ENCODE measurements around the gene COX4I1.

COX4I1 gene

DNA sequence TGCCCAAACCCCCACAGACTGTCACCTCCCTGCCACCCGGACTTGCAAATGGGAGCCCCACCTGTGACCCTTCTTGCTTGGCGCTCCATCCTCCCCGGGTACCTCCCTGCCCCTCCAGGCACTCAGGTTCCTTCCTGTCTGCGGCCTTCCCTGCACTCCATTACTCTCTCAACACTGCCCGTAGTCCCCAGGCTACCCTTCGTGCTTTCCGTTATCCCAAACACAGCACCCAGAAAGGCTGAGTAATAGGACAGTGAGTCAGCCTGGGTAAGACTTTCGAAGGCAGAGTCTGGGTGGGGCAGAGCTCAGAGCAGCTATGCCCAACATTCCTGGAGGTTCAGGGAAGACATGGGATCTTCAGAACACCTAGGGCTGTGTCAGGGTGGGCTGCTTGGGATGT is 32.0 kb upstream of the COX4I1 start:
- no peak for DNase-seq (ENCODE audit: low read depth in 2 of 2, low spot score in 1 of 2)

DNA sequence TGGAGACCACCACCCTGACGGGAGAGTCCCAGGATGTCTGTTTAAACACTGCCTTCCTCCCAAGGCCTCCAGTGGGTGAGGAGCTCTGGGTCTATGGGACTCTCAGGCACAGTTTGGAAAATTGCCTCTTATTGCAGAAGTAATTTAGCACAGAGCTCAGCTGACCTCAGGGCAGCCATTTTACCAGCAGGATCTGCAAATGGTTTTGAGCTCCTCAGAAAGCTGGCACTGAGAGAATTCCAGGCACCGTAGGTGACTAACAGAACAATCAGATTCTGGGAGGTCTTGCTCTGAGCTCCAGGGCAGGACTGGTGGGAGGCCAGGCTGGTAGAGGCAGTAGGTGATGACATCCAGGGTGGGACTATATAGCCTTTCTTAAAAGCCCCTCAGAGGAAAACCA is 31.3 kb upstream of the COX4I1 start:
- no peak for DNase-seq (ENCODE audit: low read depth in 2 of 2, low spot score in 1 of 2)

DNA sequence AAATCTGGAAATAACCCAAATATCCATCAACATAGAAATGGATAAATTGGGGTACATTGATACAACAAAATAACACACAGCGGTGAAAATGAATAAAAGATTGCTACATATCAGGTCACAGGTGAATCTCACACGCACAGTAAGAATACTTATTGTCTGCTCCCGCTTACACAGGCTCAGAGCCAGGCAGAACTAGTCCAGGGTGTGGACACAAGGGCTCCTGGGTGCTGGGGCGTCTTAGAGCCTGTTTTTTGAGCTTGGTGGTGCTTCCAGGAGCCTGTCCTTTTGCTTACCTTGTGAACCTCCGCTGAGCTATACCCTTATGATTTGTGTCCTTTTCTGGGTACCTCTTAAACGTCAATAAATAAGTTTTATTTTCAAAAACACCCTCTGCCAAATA is 28.8 kb upstream of the COX4I1 start:
- no peak for DNase-seq (ENCODE audit: low read depth in 2 of 2, low spot score in 1 of 2)

DNA sequence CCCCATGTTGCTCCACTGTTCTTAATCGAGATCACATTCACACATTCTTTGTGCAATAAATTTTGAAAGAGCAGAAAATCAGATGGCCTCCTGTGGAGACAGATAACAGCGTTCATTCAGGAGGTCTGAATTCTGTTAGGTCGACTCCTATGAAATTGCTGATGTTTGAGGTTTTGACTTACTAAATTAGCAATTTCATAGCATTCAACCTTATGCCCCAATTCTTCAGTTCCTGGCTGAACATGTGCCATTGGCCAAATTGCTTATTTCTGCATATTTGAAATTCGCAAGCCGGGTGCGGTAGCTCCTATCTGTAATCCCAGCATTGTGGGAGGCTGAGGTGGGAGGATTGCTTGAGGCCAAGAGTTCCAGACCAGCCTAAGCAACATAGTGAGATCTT is 26.5 kb upstream of the COX4I1 start:
- DNase-seq (ENCODE audit: low read depth in 2 of 2, low spot score in 1 of 2) = no peak

DNA sequence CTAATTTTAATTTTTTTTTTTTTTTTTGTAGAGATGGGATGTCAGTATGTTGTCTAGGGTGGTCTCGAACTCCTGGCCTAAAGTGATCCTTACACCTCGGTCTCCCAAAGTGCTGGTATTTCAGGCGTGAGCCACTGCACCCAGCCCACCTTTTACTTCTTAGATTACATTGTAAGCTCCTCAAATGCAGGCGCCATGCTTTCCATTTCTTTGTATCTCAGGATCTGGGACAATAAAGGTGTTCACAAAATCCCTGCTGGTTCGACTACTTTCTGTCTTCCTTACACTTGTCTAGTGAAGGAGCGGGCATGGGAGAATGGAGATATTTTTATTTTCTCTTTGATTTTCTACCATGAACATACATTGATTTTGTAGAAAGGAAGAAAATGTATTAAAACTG is 25.4 kb upstream of the COX4I1 start:
- no peak for DNase-seq (ENCODE audit: low read depth in 2 of 2, low spot score in 1 of 2)

DNA sequence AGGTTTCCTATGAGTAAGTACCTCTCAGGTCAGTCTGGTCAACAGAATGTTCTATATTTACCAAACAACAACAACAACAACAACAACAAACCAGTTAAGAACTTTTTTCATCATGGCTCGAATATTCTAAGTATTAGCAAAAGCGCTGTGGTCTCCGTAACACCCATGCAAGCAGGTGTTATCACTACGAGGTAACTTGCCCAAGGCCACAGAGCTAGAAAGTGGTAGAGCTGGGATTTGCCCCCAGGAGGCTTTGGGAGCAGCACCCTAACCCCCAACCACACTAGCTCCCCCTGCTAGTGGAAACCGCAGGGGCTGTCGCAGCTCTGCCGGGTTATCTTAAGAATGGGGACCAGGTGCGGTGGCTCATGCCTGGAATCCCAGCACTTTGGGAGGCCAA is 24.7 kb upstream of the COX4I1 start:
- DNase-seq (ENCODE audit: low read depth in 2 of 2, low spot score in 1 of 2) = no peak

DNA sequence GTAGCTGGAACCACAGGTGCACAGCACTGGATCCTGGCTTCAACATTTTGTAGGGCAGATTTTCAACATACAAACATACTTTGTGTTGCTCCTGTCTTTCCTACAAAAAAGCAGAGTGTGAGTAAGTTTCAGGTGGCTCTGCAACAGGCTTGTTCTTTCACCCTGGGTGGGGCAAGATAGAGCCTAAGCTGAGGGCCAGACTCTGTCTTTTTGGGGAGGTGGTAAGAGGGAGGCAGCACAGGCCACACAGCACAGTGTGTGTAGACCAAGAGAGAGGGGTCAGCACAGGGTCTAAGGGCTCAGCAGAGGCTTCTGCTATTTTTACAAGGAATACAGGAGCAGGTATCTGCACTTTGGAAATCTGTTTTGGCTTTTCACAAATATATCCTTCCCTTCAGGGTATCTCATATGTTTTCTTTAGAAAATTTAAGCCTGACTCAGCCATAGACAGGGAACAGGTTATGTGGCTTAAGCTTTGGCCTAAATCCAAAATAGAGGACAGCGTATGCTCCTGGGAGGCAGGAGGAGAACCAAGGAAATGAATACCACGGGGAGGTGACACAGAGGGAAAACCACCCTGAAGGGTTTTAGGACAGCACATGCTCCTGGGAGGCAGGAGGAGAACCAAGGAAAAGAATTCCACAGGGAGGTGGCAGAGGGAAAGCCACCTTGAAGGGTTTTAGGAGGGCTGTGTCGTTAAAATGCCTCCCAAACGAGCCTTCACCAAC is 21.7 kb upstream of the COX4I1 start:
- DNase-seq (ENCODE audit: low read depth in 2 of 2, low spot score in 1 of 2) = no peak

DNA sequence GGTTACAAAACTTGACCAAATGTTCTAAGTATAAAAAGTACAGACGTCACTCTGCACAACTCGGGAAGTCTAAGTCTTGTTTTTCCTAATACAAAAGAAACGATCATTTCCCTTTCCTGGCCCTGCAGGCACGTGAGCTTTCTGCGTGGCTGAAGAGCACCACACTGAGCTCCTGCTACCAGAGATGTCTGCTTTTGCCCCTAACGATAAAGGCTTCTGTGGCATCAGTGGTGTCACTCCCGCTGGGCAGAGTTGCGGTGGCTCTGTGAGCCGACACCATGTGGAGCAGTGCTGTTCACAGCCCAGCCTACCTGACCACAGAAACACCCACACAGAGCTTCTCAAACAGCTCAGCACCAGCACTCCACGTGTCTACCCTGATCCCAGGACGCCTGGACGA is 20.6 kb upstream of the COX4I1 start:
- no peak for DNase-seq (ENCODE audit: low read depth in 2 of 2, low spot score in 1 of 2)

DNA sequence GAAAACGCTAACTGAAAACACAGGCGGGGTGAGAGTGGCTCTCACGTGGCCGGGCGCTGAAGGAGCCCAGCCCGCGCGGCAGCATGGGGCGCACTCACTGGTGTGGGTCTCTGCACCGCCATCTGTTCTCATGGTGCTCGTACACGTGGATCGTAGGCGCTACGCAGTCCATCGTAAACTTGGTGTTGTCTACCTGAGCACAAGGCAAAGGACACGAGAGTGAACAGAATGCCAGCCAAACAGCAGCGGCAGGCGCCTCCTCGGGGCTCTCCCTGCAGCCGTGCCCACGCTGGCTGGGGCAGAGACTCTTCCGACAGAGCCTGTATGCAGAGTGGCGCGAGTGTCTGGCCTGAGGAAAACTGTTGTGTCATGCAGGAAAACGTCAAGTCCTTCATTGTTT is 19.2 kb upstream of the COX4I1 start:
- DNase-seq (ENCODE audit: low read depth in 2 of 2, low spot score in 1 of 2) = no peak

DNA sequence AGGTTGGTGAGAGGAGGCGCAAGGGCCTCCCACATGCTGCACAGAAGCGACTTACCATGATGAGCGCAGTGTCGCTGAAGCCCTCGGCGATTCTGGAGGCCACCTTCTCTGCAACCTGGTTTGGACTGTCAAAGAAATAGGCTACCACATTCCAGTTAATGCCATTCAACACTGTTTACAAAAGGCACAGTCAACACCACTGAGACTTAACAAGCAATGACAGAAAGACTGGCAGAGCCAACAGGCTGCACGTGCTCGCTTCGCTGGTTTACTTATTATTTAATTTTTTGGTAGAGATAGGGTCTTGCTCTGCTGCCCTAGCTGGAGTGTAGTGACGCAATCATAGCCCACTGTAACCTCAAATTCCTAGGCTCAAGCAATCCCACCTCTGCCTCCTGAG is 18.3 kb upstream of the COX4I1 start:
- no peak for DNase-seq (ENCODE audit: low read depth in 2 of 2, low spot score in 1 of 2)

DNA sequence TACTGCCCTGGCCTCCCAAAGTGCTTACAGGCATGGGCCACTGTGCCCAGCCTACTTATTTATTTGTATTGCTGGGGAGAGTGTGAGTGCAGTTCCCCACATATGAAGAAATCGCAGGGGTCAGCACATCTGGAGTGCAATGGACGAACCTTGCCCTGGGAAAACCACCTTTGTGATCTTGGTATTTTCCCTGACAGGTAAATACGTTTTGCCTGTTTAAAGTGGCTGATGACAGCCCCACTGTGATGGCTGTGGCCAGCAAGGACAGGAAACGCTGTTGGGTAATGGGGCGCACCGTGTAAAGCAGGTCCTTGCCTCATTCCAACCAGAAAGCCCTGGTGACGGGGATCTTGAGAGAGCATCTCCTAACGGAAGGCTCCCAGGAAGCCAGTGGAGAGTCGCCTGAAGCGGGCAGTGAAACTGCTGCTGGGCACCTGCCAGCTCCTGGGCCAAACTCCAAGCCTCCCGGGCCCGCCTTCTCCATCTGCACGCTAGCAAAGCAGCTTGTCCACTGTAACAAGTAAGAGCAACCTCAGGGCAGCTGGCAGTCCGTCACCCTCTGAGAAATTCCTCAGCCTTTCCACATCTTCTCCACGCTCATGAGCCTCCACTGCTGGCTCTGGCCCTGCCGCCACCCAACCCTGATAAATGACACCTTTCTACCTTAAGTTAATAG is 17.7 kb upstream of the COX4I1 start:
- no peak for DNase-seq (ENCODE audit: low read depth in 2 of 2, low spot score in 1 of 2)

DNA sequence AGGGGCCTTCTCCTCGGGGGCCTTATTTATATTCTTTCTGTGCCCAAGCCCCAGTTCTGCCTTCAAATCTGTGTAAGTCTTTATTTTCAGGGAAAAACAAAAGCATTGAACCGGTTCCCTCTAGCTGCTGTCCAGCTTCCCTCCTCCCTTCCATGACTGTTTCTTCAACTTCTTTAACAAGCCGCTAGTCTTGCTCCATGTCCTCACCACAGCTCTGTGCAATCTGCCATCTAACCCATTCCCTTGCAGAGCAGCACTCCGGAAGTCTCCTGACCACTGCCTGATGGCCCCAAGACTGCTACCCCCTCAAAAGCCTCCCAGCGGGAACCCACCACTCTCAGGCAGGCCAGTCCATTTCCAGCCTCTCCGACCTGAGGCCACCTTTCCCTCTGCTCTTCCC is 17.0 kb upstream of the COX4I1 start:
- DNase-seq (ENCODE audit: low read depth in 2 of 2, low spot score in 1 of 2) = no peak

DNA sequence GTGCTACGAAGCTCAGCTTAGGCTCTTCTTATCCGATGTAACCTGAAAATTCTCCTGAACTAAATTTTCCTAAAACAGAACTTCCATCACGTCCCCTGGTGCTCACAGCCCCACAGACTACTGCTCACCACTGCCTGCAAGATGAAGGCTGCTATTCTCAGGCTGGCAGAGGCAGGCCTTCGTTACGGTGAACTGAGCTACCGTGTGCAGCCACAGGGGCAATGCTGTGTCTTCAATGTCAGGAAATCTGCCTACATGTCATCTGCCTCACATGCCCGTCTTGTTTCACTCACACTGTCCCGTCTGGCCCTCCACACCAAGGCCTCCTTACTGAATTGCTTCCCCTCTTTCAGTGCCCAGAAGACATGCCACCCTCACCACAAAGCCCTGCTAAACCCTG is 16.1 kb upstream of the COX4I1 start:
- no peak for DNase-seq (ENCODE audit: low read depth in 2 of 2, low spot score in 1 of 2)

DNA sequence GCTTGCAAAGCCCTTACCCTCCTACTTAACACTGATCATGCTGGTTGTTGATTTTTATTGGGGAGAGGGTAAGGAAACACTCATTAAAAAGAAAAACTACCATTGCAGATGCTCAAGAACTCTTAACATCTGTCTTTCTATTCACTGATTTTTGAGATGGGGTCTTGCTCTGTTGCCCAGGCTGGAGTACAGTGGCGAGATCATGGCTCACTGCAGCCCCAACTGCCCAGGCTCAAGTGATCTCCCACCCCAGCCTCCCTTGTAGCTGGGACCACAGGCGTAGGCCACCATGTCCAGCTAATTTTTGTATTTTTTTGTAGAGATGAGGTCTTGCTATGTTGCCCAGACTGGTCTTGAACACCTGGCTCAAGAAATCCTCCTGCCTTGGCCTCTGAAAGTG is 14.7 kb upstream of the COX4I1 start:
- no peak for DNase-seq (ENCODE audit: low read depth in 2 of 2, low spot score in 1 of 2)

DNA sequence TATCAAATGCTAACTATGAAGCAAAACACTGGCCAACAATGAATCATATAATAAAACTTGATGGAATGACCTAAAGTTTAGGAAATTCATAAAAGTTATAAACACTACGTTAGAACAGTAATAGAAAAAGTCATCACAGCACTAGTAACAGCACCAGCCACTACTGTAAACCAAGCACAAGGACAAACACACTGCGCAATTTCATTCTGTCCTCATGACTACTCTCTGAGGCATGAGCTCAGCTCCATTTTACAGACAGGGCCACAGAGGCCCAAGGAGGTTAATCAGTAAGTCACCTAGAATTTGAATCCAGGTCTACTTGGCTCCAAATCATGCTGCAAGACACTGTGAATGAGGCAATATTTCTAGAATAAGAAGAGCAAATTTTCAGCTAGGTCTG is 13.6 kb upstream of the COX4I1 start:
- no peak for DNase-seq (ENCODE audit: low read depth in 2 of 2, low spot score in 1 of 2)

DNA sequence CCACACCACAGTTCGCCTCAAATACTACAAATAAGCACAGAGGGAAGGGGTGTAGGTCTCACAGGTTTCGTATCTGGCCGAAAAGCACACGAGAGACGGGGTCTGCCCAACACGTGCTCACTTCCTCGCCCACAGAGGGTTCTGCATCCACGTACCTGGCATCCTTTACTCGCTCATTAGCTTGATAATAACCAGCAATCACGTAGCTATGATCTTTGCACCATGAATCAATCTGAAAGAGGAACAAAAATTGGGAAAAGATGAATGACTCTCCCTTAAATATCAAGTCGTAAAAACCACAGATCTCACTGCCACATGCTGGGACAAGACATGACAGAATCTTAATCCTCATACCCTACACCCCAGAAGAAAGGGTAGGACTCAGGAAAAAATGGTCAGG is 10.7 kb upstream of the COX4I1 start:
- DNase-seq (ENCODE audit: low read depth in 2 of 2, low spot score in 1 of 2) = no peak

DNA sequence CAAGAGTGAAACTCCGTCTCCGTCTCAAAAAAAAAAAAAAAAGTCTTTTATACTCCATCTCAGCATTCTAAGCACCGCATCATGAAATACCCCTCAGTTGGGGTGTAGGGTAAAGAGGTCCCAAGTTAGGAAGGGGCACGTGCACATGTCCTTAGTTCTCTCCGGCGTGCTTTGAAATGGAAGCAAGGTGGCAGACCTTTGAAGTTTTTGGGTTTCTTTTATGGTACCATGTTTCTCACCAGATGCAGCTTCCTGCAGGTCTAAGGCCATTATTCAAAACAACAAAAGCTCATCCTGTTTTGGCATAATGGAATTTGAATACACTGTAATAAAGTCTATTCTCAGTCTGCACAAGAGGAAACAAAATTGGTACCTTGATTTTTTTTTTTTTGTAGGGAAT is 9.7 kb upstream of the COX4I1 start:
- no peak for DNase-seq (ENCODE audit: low read depth in 2 of 2, low spot score in 1 of 2)

DNA sequence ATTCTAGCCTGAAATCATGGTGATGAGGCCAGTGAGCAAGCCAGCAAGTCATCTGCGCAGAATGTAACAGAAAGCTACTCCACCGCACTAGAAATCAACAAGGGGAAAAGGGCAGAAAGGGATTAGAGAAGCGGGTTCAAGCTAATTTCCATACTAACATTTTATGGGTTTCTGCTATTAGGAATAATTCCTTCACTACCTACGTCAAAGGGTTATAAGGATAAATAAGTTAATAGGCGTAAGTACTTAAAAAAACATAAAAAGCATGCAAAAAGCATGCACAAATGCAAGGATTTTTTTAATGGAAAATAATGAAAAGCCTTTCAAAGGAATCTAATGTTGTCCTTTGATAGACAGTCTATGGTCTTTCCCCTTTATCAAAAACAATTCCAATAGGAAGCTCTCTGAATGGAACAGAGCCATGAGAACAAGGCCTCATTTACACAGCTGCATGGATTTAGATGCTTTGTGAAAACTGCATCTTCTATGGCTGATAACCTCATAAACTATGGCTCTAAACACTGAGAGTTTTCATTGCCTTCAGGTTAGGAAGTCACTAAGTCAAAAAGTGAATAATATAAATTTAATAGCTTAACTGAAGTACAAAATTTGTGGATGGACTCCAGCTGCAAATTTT is 5.7 kb upstream of the COX4I1 start:
- no peak for DNase-seq (ENCODE audit: low read depth in 2 of 2, low spot score in 1 of 2)

DNA sequence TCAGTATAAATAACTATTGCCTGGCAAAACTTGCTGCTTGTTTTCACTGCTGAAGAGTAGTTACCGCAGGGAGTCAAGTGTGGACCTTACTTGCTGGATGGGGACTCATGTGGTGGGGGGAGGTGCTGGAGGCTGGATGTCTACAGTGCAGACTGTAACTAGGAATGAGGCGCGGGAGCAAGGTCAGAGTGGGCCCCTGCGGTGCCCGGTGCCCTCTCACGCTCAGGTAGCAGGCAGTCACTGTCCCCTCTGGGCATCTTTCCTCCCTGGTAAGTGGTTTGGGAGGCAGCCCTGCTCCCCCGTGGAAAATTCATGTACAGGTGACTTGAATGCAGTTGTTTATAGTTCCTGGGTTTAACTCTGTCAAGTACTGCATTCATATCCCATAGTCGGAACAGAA is 4.8 kb upstream of the COX4I1 start:
- no peak for DNase-seq (ENCODE audit: low read depth in 2 of 2, low spot score in 1 of 2)

DNA sequence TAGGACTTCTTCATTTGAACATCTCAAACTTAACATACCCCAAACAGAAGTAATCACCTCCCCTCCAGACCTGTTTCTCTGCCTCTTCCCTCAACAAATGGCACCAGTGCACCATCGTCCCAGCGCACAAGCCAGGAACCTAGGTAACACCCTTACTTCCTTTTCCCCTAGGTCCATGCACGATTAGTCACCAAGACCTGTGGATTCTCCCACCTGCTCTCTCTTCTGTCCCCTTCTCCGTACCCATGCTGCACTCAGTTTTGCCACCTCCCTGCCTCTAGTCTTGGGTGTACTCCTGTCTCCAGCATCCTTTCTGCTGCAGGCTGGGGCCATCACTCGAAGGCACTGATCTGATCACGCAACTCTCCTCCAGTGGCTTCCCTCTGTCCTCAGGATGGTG is 3.3 kb upstream of the COX4I1 start:
- DNase-seq (ENCODE audit: low read depth in 2 of 2, low spot score in 1 of 2) = no peak

DNA sequence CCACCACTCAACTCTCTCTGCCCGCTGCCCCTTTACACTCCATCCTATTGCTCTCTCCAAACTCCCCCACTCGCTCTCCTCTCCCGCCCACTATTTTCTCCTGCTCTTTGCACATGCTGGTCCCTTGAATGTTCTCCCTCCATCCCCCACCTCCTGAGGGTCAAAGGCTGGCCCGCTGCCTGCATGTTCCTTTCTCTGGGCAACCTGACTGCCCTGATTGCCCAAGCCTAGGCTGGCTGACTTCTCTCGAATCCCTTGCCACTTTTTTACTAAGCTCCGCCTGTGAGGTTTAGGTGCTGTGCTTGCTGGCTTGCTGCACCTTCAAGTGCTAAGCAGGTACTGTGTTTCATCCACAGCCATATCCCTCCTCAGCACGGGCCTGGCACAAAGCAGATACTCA is 2.9 kb upstream of the COX4I1 start:
- DNase-seq (ENCODE audit: low read depth in 2 of 2, low spot score in 1 of 2) = no peak

DNA sequence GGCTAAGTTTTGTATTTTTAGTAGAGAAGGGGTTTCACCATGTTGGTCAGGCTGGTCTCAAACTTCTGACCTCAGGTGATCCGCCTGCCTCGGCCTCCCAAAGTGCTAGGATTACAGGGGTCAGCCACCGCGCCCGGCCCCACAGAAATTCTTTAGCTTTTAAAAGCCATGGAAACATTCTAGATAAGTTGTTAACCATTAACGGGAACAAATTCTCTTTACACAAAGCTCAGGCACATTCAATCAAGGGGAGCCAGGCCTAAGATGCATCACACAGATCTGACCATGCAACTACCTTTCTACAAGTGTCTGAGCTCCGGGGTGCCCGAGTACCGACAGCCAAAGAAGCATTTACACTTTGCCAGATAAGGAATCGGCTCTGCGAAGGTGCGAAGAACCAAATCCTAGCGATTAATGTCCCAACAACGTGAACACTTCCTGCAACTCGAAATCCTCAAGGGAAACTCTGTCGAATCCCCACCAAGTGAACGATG is 1.2 kb upstream of the COX4I1 start:
- DNase-seq (ENCODE audit: low read depth in 2 of 2, low spot score in 1 of 2) = no peak
